HepG2 (cell line): ENCODE measurements around the gene FAM114A1. TPM values are rescaled to one million over a fixed set of nuclear protein-coding genes. Genes with fewer than 3 reads are reported as not detected.

Experiments
- ATAC-seq: fragments of 200-7000 bp; cut with Tn5 transposase; 3 replicates; pipeline ENCODE4 v1.9.1; 2020; ENCODE audit warnings: mild to moderate bottlenecking, moderate library complexity
- BruUV-seq: library from RNA; stranded (reverse); fragments of 400-500 nt; replicated peaks from 2 replicates; lab custom pipeline; 2021; lab: Mats Ljungman, UMichigan
- CTCF ChIA-PET: fragments of 300-600 bp; formaldehyde crosslinking; extraction: SDS; loops from one replicate; lab custom pipeline; 2021; ENCODE audit warnings: low total read pairs, inconsistent platforms, low intra/inter-chr PET ratio; lab: Yijun Ruan, JAX
- POLR2A ChIA-PET: fragments of 350-600 bp; sonication (Branson Sonifier 250); formaldehyde crosslinking; loops from one replicate; lab custom pipeline; 2020; ENCODE audit warnings: antibody characterized with exemption, inconsistent platforms; lab: Yijun Ruan, JAX
- DNase-seq: peaks from one replicate; pipeline ENCODE4 v3.0.0-alpha.2; 2015; ENCODE audit warnings: low spot score
- FAIRE-seq: peaks from 3 replicates; lab custom pipeline; 2011; peaks lifted over from hg19 to GRCh38; lab: Jason Lieb, UNC
- H2AFZ ChIP-seq: one replicate; pipeline ENCODE4 v1.6.1; 2011; ENCODE audit warnings: low read length, inconsistent platforms
- H3K27ac ChIP-seq: fragments of 300-600 bp; 3 replicates; pipeline ENCODE4 v1.8.0; 2011; ENCODE audit warnings: mixed run types, mild to moderate bottlenecking, mixed read lengths, low read length, inconsistent platforms; ENCODE audit not compliant: insufficient read depth; ENCODE audit errors: extremely low read length
- H3K27me3 ChIP-seq, 2 experiments: fragments of 200-600 bp in 1 of 2; 2 replicates in 1 of 2; 3 replicates in 1 of 2; pipeline versions ENCODE4 v1.6.0 to v1.8.0; 2011; ENCODE audit warnings: low read length in 2 of 2, mild to moderate bottlenecking in 2 of 2, moderate library complexity in 2 of 2, inconsistent platforms in 1 of 2; ENCODE audit not compliant: insufficient read depth in 2 of 2, control insufficient read depth in 1 of 2
- H3K36me3 ChIP-seq, 2 experiments: fragments of 200-600 bp in 1 of 2; replicated peaks in 1 of 2; 2 replicates in 1 of 2; 3 replicates in 1 of 2; pipeline versions ENCODE4 v1.5.1 to v1.8.0; 2011; ENCODE audit warnings: low read length in 2 of 2, inconsistent platforms in 1 of 2; ENCODE audit not compliant: insufficient read depth in 2 of 2, control insufficient read depth in 1 of 2
- H3K4me1 ChIP-seq: 2 replicates; pipeline ENCODE4 v1.5.1; 2012; ENCODE audit warnings: low read length, inconsistent platforms; ENCODE audit not compliant: insufficient read depth
- H3K4me2 ChIP-seq: 2 replicates; pipeline ENCODE4 v1.6.0; 2011; ENCODE audit warnings: low read depth, low read length, inconsistent platforms
- H3K4me3 ChIP-seq, 3 experiments: fragments of 200-600 bp in 1 of 3; sonication (generic), shearing (Covaris generic) in 1 of 3; replicated peaks in 1 of 3; 2 replicates each; pipeline ENCODE4 v1.5.1; 2011 to 2016; ENCODE audit warnings: low read length in 3 of 3, inconsistent platforms in 2 of 3, low read depth in 2 of 3, mild to moderate bottlenecking in 2 of 3, control low read depth in 1 of 3, mixed read lengths in 1 of 3; ENCODE audit not compliant: insufficient read depth in 1 of 3
- H3K79me2 ChIP-seq: one replicate; pipeline ENCODE4 v1.6.1; 2011; ENCODE audit warnings: low read length, inconsistent platforms; ENCODE audit not compliant: insufficient read depth
- H3K9ac ChIP-seq: 2 replicates; pipeline ENCODE4 v1.6.0; 2011; ENCODE audit warnings: mild to moderate bottlenecking, low read depth, low read length, inconsistent platforms; ENCODE audit not compliant: insufficient read depth
- H3K9me3 ChIP-seq: 2 replicates; pipeline ENCODE4 v1.5.1; 2012; ENCODE audit warnings: mild to moderate bottlenecking, low read length
- H4K20me1 ChIP-seq: 2 replicates; pipeline ENCODE4 v1.6.0; 2011; ENCODE audit warnings: inconsistent platforms, mild to moderate bottlenecking, low read length, moderate library complexity; ENCODE audit not compliant: insufficient read depth
- CSRNP2 ChIP-seq: sonication (generic); formaldehyde crosslinking; conservative IDR thresholded peaks from 2 replicates; pipeline ENCODE4 v1.8.0; 2022; ENCODE audit warnings: low read depth, missing genetic modification reagents
- GMEB1 ChIP-seq: sonication (generic); formaldehyde crosslinking; IDR thresholded peaks from 2 replicates; pipeline ENCODE4 v1.5.1; 2020; ENCODE audit warnings: missing genetic modification reagents, mild to moderate bottlenecking, borderline replicate concordance
- MLX ChIP-seq: IDR thresholded peaks from 2 replicates; pipeline ENCODE4 v1.6.1; 2016
- PCBP2 ChIP-seq: fragments of 200-400 bp; formaldehyde crosslinking; optimal IDR thresholded peaks from 2 replicates; pipeline ENCODE3; 2018; ENCODE audit warnings: low read length, low read depth; ENCODE audit not compliant: poor library complexity, severe bottlenecking
- PHF21A ChIP-seq: sonication (generic); formaldehyde crosslinking; IDR thresholded peaks from 2 replicates; pipeline ENCODE4 v1.5.0; 2020; ENCODE audit warnings: mild to moderate bottlenecking, missing genetic modification reagents
- PITX1 ChIP-seq: sonication (generic); formaldehyde crosslinking; IDR thresholded peaks from 2 replicates; pipeline ENCODE4 v1.5.1; 2020; ENCODE audit warnings: mild to moderate bottlenecking, missing genetic modification reagents
- RXRA ChIP-seq: sonication (generic); formaldehyde crosslinking; IDR thresholded peaks from 2 replicates; pipeline ENCODE4 v1.5.1; 2020; ENCODE audit warnings: missing genetic modification reagents
- SYNCRIP ChIP-seq: fragments of 200-400 bp; formaldehyde crosslinking; IDR thresholded peaks from 2 replicates; pipeline ENCODE4 v1.6.1; 2018; ENCODE audit warnings: mild to moderate bottlenecking, low read depth, low read length; ENCODE audit not compliant: insufficient read depth
- XBP1 ChIP-seq: sonication (generic); formaldehyde crosslinking; IDR thresholded peaks from 2 replicates; pipeline ENCODE4 v1.5.0; 2020; ENCODE audit warnings: missing genetic modification reagents
- ZNF160 ChIP-seq: sonication (generic); formaldehyde crosslinking; IDR thresholded peaks from 2 replicates; pipeline ENCODE4 v1.8.0; 2022; ENCODE audit warnings: mild to moderate bottlenecking, inconsistent platforms, missing genetic modification reagents
- ZNF616 ChIP-seq: sonication (generic); formaldehyde crosslinking; IDR thresholded peaks from 2 replicates; pipeline ENCODE4 v1.5.0; 2020; ENCODE audit warnings: low read depth, mild to moderate bottlenecking, missing genetic modification reagents
- ZNF770 ChIP-seq: sonication (generic); formaldehyde crosslinking; IDR thresholded peaks from 2 replicates; pipeline ENCODE4 v1.5.0; 2020; ENCODE audit warnings: mild to moderate bottlenecking, missing genetic modification reagents
- ZSCAN25 ChIP-seq: sonication (generic); formaldehyde crosslinking; IDR thresholded peaks from 2 replicates; pipeline ENCODE4 v1.8.0; 2022; ENCODE audit warnings: mild to moderate bottlenecking, missing genetic modification reagents
- WGBS: methylation state at CpG from one replicate; pipeline ENCODE4 v1.1.6; 2017; ENCODE audit warnings: low lambda C conversion rate; 5-methylcytosine and 5-hydroxymethylcytosine counted together
- in situ Hi-C: cut with HindIII; loops from 2 replicates; pipeline ENCODE4 v1.10.0; 2017; ENCODE audit warnings: low pct_unique_long_range_greater_than_20kb; ENCODE audit not compliant: extremely low pct_ligation_motif_present
- intact Hi-C: fragments of 100-400 bp; cut with micrococcal nuclease; formaldehyde crosslinking; loops from one replicate; pipeline ENCODE4 v1.10.0; 2022; ENCODE audit not compliant: unreplicated experiment
- polyA plus RNA-seq, 8 experiments: library from polyadenylated mRNA; depleted of rRNA in 3 of 8; stranded (reverse) in 7 of 8; unstranded in 1 of 8; fragments of >200 nt; fragmentation: Illumina TruSeq in 4 of 8; extraction: Trizol in 4 of 8; gene quantifications; 2 replicates each; pipeline versions ENCODE4 v1.2.1 to v1.2.3, GENCODE V29; 2011 to 2016; ENCODE audit warnings: low read depth in 4 of 8, missing spikeins in 1 of 8, mixed read lengths in 1 of 8; ENCODE audit not compliant: insufficient read depth in 1 of 8
- total RNA-seq, 5 experiments: library from RNA; depleted of rRNA; stranded (reverse); fragments of >200 nt; fragmentation: Illumina TruSeq; extraction: Trizol; gene quantifications; 2 replicates each; pipeline ENCODE4 v1.2.3, GENCODE V29; 2016; ENCODE audit warnings: low read depth in 1 of 5

The FAM114A1 gene
- total and polyA plus RNA-seq, 2 of the 13 experiments (the other 11 are each of a cell fraction or from before 2014, with no cell fraction given) = 61.0 to 76.9 TPM

GRCh38 chr4:38950159-38950558, 82.6 kb downstream of the FAM114A1 start:
- DNase-seq (no peak), ATAC-seq (no peak), FAIRE-seq (no peak)
- Histone ChIP-seq H3K4me2 (no peak overlapping the region), H2AFZ (no peak overlapping the region), H3K4me1 (peaks cover 16% of the 10 kb centered on the region), H3K4me3 (no peak overlapping the region), H3K27me3 (no peaks in the 10 kb centered on the region), H3K79me2 (no peaks in the 10 kb centered on the region), H4K20me1 (no peaks in the 10 kb centered on the region), H3K36me3 (peaks cover 0 to 4% of the 10 kb centered on the region in 2 experiments; a peak in 2 of 5 replicates), H3K9me3 (no peaks in the 10 kb centered on the region), H3K27ac (no peak overlapping the region), H3K9ac (no peak overlapping the region)
- in situ Hi-C loops (no loop called here), intact Hi-C loops (no loop called here)
- ChIA-PET POLR2A (interaction anchor here (1.0 kb wide), 1 partner anchor 17 kb away, joined by 3 read pairs; no protein-coding TSS in a partner anchor), CTCF (no interaction called here)
- 91% methylated on average over 2 of the region's 2 CpGs for WGBS
- BruUV-seq = no TSS peak
- TF ChIP-seq PITX1 (CRISPR knock-in tag) = no peak
- no peak for TF ChIP-seq PCBP2
- TF ChIP-seq GMEB1 = no peak
- no peak for TF ChIP-seq ZSCAN25 (CRISPR knock-in tag)
- no peak for TF ChIP-seq PHF21A
- TF ChIP-seq ZNF160 = no peak
- no peak for TF ChIP-seq ZNF616 (CRISPR knock-in tag)
- no peak for TF ChIP-seq MLX (CRISPR knock-in tag)
- TF ChIP-seq SYNCRIP = no peak
- TF ChIP-seq CSRNP2 = no peak
- no peak for TF ChIP-seq ZNF770 (CRISPR knock-in tag)
- TF ChIP-seq XBP1 = no peak
- no peak for TF ChIP-seq RXRA
